Effector memory CD8-positive, alpha-beta T cell (primary cell): ENCODE results near the gene UPF1.
"Not testable (repeated sequence)": the region's sequence is repeated elsewhere in the genome, so short reads cannot be mapped to it uniquely, and the experiment has no call there.

ENCODE experiments used
- ATAC-seq: fragments of 150-1000 bp; cut with Tn5 transposase; replicated peaks from 2 replicates; pipeline ENCODE4 v1.10.0; 2021; ENCODE audit warnings: mild to moderate bottlenecking, moderate library complexity
- DNase-seq, 3 experiments: peaks; one replicate each; pipeline ENCODE4 v3.0.0; 2021
- H3K27ac Mint-ChIP-seq, 2 donors: one replicate each; pipeline ENCODE4 v1.8.0; 2022; ENCODE audit warnings: mild to moderate bottlenecking in 2 of 2, mixed read lengths in 2 of 2, moderate library complexity in 2 of 2
- H3K27me3 Mint-ChIP-seq, 2 donors: one replicate each; pipeline ENCODE4 v1.8.0; 2022; ENCODE audit warnings: mixed read lengths in 2 of 2
- H3K36me3 Mint-ChIP-seq: one replicate; pipeline ENCODE4 v1.8.0; 2022; ENCODE audit warnings: mild to moderate bottlenecking, moderate library complexity, mixed read lengths; ENCODE audit not compliant: insufficient read depth
- H3K4me1 Mint-ChIP-seq, 2 donors: one replicate each; pipeline ENCODE4 v1.8.0; 2022; ENCODE audit warnings: low read depth in 2 of 2, mixed read lengths in 2 of 2
- H3K4me3 Mint-ChIP-seq, 2 donors: one replicate each; pipeline ENCODE4 v1.8.0; 2022; ENCODE audit warnings: mild to moderate bottlenecking in 2 of 2, mixed read lengths in 2 of 2, moderate library complexity in 2 of 2
- H3K9me3 Mint-ChIP-seq, 2 donors: one replicate each; pipeline ENCODE4 v1.8.0; 2022; ENCODE audit warnings: mixed read lengths in 2 of 2

Gene UPF1

GRCh38 chr19:18804643-18805042, 27.1 kb upstream of the UPF1 start:
- H3K36me3 Mint-ChIP-seq: no peaks in the 10 kb centered on the region
- H3K4me1 Mint-ChIP-seq: peaks cover 0 to 3% of the 10 kb centered on the region in 2 donors
- H3K27ac Mint-ChIP-seq: no peak overlapping the region
- H3K4me3 Mint-ChIP-seq: no peak overlapping the region
- no peak for DNase-seq
- H3K27me3 Mint-ChIP-seq: peaks cover 10 to 27% of the 10 kb centered on the region in 2 donors
- H3K9me3 Mint-ChIP-seq: no peaks in the 10 kb centered on the region
- no peak for ATAC-seq

GRCh38 chr19:18807861-18808331, 23.9 kb upstream of the UPF1 start:
- no peak overlapping the region for H3K27ac Mint-ChIP-seq
- no peak for DNase-seq
- peaks cover 10 to 40% of the 10 kb centered on the region in 2 donors for H3K27me3 Mint-ChIP-seq
- no peaks in the 10 kb centered on the region for H3K36me3 Mint-ChIP-seq
- no peak for ATAC-seq
- H3K4me3 Mint-ChIP-seq: no peak overlapping the region
- peaks cover 0 to 3% of the 10 kb centered on the region in 2 donors for H3K4me1 Mint-ChIP-seq
- no peaks in the 10 kb centered on the region for H3K9me3 Mint-ChIP-seq

GRCh38 chr19:18809149-18809868, 22.4 kb upstream of the UPF1 start:
- DNase-seq: no peak
- no peaks in the 10 kb centered on the region for H3K9me3 Mint-ChIP-seq
- H3K4me1 Mint-ChIP-seq: peaks cover 0 to 3% of the 10 kb centered on the region in 2 donors
- no peaks in the 10 kb centered on the region for H3K36me3 Mint-ChIP-seq
- no peak overlapping the region for H3K4me3 Mint-ChIP-seq
- no peak overlapping the region for H3K27ac Mint-ChIP-seq
- ATAC-seq: no peak
- peaks cover 0 to 37% of the 10 kb centered on the region in 2 donors for H3K27me3 Mint-ChIP-seq

- H3K9me3 Mint-ChIP-seq, H3K4me1 Mint-ChIP-seq, H3K27ac Mint-ChIP-seq, H3K4me3 Mint-ChIP-seq, DNase-seq, ATAC-seq, H3K36me3 Mint-ChIP-seq: not testable (repeated sequence)
- peaks cover 0 to 37% of the 10 kb centered on the region in 2 donors for H3K27me3 Mint-ChIP-seq
Observed at GRCh38 chr19:18811638-18812037, 20.1 kb upstream of the UPF1 start.

GRCh38 chr19:18814063-18814462, 17.7 kb upstream of the UPF1 start:
- H3K36me3 Mint-ChIP-seq: no peaks in the 10 kb centered on the region
- H3K4me3 Mint-ChIP-seq: no peak overlapping the region
- ATAC-seq: no peak
- H3K4me1 Mint-ChIP-seq: peaks cover 0 to 3% of the 10 kb centered on the region in 2 donors
- peaks cover 0 to 28% of the 10 kb centered on the region in 2 donors for H3K27me3 Mint-ChIP-seq
- DNase-seq: no peak
- H3K27ac Mint-ChIP-seq: no peak overlapping the region
- no peaks in the 10 kb centered on the region for H3K9me3 Mint-ChIP-seq

GRCh38 chr19:18815673-18816072, 16.1 kb upstream of the UPF1 start:
- H3K9me3 Mint-ChIP-seq: no peaks in the 10 kb centered on the region
- no peaks in the 10 kb centered on the region for H3K4me1 Mint-ChIP-seq
- H3K27ac Mint-ChIP-seq: no peak overlapping the region
- DNase-seq: no peak
- peaks cover 0 to 19% of the 10 kb centered on the region in 2 donors for H3K27me3 Mint-ChIP-seq
- H3K36me3 Mint-ChIP-seq: no peaks in the 10 kb centered on the region
- no peak overlapping the region for H3K4me3 Mint-ChIP-seq
- ATAC-seq: no peak

- DNase-seq, H3K4me1 Mint-ChIP-seq, H3K36me3 Mint-ChIP-seq, ATAC-seq, H3K27ac Mint-ChIP-seq, H3K9me3 Mint-ChIP-seq, H3K4me3 Mint-ChIP-seq: not testable (repeated sequence)
- H3K27me3 Mint-ChIP-seq: peaks cover 0 to 17% of the 10 kb centered on the region in 2 donors
Observed at GRCh38 chr19:18816645-18817044, 15.1 kb upstream of the UPF1 start.

GRCh38 chr19:18817574-18817973, 14.2 kb upstream of the UPF1 start:
- Mint-ChIP-seq H3K4me3 (no peak overlapping the region), H3K4me1 (no peaks in the 10 kb centered on the region), H3K9me3 (no peaks in the 10 kb centered on the region), H3K27ac (no peak overlapping the region), H3K36me3 (no peaks in the 10 kb centered on the region), H3K27me3 (peaks cover 0 to 9% of the 10 kb centered on the region in 2 donors)
- ATAC-seq: no peak
- no peak for DNase-seq

GRCh38 chr19:18828786-18829185, 3.0 kb upstream of the UPF1 start:
- ATAC-seq (no peak), DNase-seq (no peak)
- H3K4me3 Mint-ChIP-seq: no peak overlapping the region
- H3K27ac Mint-ChIP-seq: no peak overlapping the region
- no peaks in the 10 kb centered on the region for H3K9me3 Mint-ChIP-seq
- H3K4me1 Mint-ChIP-seq: peaks cover 12 to 13% of the 10 kb centered on the region in 2 donors
- H3K36me3 Mint-ChIP-seq: peaks cover 15% of the 10 kb centered on the region
- H3K27me3 Mint-ChIP-seq: peaks cover 0 to 11% of the 10 kb centered on the region in 2 donors

GRCh38 chr19:18830488-18830887, 1.3 kb upstream of the UPF1 start:
- no peak overlapping the region for H3K27ac Mint-ChIP-seq
- H3K4me1 Mint-ChIP-seq: peaks cover 29% of the 10 kb centered on the region in 2 donors
- DNase-seq: no peak
- H3K9me3 Mint-ChIP-seq: no peaks in the 10 kb centered on the region
- ATAC-seq: no peak
- peaks cover 0 to 11% of the 10 kb centered on the region in 2 donors for H3K27me3 Mint-ChIP-seq
- peaks cover 23% of the 10 kb centered on the region for H3K36me3 Mint-ChIP-seq
- H3K4me3 Mint-ChIP-seq: peak overlapping the region in 1 of 2 donors; percentile 94

- peak; percentile 53 for ATAC-seq
Observed at GRCh38 chr19:18832306-18833140, 764 bp downstream of the UPF1 start.

GRCh38 chr19:18833141-18833476, 1.4 kb downstream of the UPF1 start:
- Mint-ChIP-seq H3K27me3 (no peaks in the 10 kb centered on the region), H3K4me3 (peak overlapping the region; percentile 87 to 94), H3K4me1 (peaks cover 51 to 52% of the 10 kb centered on the region in 2 donors), H3K27ac (peak overlapping the region; percentile 88 to 96), H3K9me3 (no peaks in the 10 kb centered on the region), H3K36me3 (peaks cover 46% of the 10 kb centered on the region)
- no peak for ATAC-seq
- DNase-seq: no peak

More at GRCh38 chr19:18832306-18833140, 764 bp downstream of the UPF1 start:
- Mint-ChIP-seq H3K4me1 (peaks cover 45 to 46% of the 10 kb centered on the region in 2 donors), H3K36me3 (peaks cover 41% of the 10 kb centered on the region), H3K4me3 (peak overlapping the region; percentile 87 to 94), H3K9me3 (no peaks in the 10 kb centered on the region), H3K27me3 (peaks cover 0 to 5% of the 10 kb centered on the region in 2 donors), H3K27ac (peak overlapping the region; percentile 88 to 96)
- no peak for DNase-seq

- H3K4me3 Mint-ChIP-seq: peak overlapping the region; percentile 87 to 94
- H3K36me3 Mint-ChIP-seq: peaks cover 54% of the 10 kb centered on the region
- H3K27me3 Mint-ChIP-seq: no peaks in the 10 kb centered on the region
- H3K9me3 Mint-ChIP-seq: no peaks in the 10 kb centered on the region
- peak overlapping the region; percentile 88 to 96 for H3K27ac Mint-ChIP-seq
- ATAC-seq: no peak
- no peak for DNase-seq
- H3K4me1 Mint-ChIP-seq: peaks cover 54 to 60% of the 10 kb centered on the region in 2 donors
Observed at GRCh38 chr19:18833849-18834643, 2.3 kb downstream of the UPF1 start.
